Measurements from ENCODE around the gene KLHL24.

- TF ChIP-seq CTCF (IDR thresholded peaks at IDR 0.05) (no peak), MYBL2 (CRISPR knock-in tag; IDR thresholded peaks at IDR 0.05) (no peak), SMAD4 (CRISPR knock-in tag; IDR thresholded peaks at IDR 0.05) (no peak), USF2 (CRISPR knock-in tag; IDR thresholded peaks at IDR 0.05) (no peak), ETV6 (CRISPR knock-in tag; IDR thresholded peaks at IDR 0.05) (no peak), TP53 (CRISPR knock-in tag; IDR thresholded peaks at IDR 0.05) (no peak), AFF4 (CRISPR knock-in tag; IDR thresholded peaks at IDR 0.05; ENCODE audit: borderline replicate concordance) (no peak), STAT6 (CRISPR knock-in tag; conservative IDR thresholded peaks at IDR 0.05; ENCODE audit: low read depth) (no peak), ERG (CRISPR knock-in tag; IDR thresholded peaks at IDR 0.05) (no peak), SMAD3 (CRISPR knock-in tag; IDR thresholded peaks at IDR 0.05; ENCODE audit: borderline replicate concordance) (no peak), MAX (CRISPR knock-in tag; IDR thresholded peaks at IDR 0.05) (no peak), FOXP4 (CRISPR knock-in tag; IDR thresholded peaks at IDR 0.05) (no peak)
Observed at GRCh38 chr3:183714622-183715021, 79.2 kb downstream of the KLHL24 start.

Measured in WTC11 (cell line).